ENCODE measurements around the gene PPT2.

DNA sequence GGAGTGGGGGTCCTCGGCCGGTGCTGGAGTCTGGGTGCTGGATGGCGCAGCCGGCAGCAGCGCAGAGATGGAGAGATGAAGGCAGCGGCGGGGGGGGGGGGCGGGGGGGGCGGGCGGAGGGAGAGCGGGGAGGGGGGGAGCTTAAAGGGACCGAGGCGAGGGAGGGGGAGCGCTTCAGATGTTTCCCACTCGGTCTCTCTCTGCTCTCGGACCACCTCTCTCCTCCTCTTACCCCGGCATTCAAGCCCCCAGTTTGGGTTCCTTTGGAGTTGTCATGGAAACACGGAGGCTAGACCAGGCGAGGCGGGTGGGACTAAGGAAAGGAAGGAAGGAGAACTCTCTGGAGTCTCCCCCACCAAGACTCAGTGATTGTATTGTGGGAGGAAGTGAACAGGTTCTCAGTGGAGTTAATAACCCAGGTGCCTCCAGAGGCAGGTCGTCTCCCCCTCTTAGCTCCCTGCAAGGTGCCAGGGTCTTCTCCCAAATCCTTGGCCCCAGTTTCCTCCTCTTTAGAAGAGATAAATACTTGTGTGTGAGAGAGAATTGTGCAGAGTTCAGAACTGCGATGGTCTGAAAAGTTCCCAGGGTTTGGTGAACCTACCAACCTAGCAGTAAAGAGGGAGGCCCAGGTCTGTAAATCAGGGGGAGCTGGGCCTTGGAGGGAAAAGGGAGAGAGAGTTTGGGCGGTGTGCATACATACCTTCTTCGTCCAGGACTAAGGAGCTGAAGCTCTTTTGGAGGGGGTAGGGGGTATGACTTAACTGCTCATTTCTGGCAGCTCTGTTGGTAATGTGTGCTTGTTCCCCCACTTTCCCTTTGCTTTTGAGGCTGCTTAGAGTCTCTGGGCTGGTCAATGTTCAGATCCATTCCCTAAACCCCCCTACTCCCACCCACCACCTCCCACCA, 1.8 kb upstream of the PPT2 start, which contains the start of gene PRRT1:
- TF ChIP-seq EZH2 (IDR thresholded peaks at IDR 0.05; ENCODE audit: low read depth, unreplicated experiment) (no peak), NANOG (IDR thresholded peaks at IDR 0.05; ENCODE audit: borderline replicate concordance) (no peak), EZH2phosphoT487 (IDR thresholded peaks at IDR 0.05; ENCODE audit: unreplicated experiment) (no peak), POLR2AphosphoS5 (IDR thresholded peaks at IDR 0.05; ENCODE audit: low read depth) (no peak), CREB1 (CRISPR knock-in tag; IDR thresholded peaks at IDR 0.05; ENCODE audit: low read depth) (no peak), JUNB (IDR thresholded peaks at IDR 0.05; ENCODE audit: unreplicated experiment) (no peak), ZNF331 (CRISPR knock-in tag; IDR thresholded peaks at IDR 0.05; ENCODE audit: low read depth) (no peak), STAT1 (IDR thresholded peaks at IDR 0.05; ENCODE audit: unreplicated experiment) (no peak), ZNF114 (CRISPR knock-in tag; IDR thresholded peaks at IDR 0.05) (no peak)
- TF ChIP-seq, protein P1, sequence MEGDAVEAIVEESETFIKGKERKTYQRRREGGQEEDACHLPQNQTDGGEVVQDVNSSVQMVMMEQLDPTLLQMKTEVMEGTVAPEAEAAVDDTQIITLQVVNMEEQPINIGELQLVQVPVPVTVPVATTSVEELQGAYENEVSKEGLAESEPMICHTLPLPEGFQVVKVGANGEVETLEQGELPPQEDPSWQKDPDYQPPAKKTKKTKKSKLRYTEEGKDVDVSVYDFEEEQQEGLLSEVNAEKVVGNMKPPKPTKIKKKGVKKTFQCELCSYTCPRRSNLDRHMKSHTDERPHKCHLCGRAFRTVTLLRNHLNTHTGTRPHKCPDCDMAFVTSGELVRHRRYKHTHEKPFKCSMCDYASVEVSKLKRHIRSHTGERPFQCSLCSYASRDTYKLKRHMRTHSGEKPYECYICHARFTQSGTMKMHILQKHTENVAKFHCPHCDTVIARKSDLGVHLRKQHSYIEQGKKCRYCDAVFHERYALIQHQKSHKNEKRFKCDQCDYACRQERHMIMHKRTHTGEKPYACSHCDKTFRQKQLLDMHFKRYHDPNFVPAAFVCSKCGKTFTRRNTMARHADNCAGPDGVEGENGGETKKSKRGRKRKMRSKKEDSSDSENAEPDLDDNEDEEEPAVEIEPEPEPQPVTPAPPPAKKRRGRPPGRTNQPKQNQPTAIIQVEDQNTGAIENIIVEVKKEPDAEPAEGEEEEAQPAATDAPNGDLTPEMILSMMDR (conservative IDR thresholded peaks at IDR 0.05; ENCODE audit: low read depth in 2 of 2), result no peak
- TF ChIP-seq, protein P2, sequence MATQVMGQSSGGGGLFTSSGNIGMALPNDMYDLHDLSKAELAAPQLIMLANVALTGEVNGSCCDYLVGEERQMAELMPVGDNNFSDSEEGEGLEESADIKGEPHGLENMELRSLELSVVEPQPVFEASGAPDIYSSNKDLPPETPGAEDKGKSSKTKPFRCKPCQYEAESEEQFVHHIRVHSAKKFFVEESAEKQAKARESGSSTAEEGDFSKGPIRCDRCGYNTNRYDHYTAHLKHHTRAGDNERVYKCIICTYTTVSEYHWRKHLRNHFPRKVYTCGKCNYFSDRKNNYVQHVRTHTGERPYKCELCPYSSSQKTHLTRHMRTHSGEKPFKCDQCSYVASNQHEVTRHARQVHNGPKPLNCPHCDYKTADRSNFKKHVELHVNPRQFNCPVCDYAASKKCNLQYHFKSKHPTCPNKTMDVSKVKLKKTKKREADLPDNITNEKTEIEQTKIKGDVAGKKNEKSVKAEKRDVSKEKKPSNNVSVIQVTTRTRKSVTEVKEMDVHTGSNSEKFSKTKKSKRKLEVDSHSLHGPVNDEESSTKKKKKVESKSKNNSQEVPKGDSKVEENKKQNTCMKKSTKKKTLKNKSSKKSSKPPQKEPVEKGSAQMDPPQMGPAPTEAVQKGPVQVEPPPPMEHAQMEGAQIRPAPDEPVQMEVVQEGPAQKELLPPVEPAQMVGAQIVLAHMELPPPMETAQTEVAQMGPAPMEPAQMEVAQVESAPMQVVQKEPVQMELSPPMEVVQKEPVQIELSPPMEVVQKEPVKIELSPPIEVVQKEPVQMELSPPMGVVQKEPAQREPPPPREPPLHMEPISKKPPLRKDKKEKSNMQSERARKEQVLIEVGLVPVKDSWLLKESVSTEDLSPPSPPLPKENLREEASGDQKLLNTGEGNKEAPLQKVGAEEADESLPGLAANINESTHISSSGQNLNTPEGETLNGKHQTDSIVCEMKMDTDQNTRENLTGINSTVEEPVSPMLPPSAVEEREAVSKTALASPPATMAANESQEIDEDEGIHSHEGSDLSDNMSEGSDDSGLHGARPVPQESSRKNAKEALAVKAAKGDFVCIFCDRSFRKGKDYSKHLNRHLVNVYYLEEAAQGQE (IDR thresholded peaks at IDR 0.05; ENCODE audit: unreplicated experiment), result no peak
- TF ChIP-seq, protein P3, sequence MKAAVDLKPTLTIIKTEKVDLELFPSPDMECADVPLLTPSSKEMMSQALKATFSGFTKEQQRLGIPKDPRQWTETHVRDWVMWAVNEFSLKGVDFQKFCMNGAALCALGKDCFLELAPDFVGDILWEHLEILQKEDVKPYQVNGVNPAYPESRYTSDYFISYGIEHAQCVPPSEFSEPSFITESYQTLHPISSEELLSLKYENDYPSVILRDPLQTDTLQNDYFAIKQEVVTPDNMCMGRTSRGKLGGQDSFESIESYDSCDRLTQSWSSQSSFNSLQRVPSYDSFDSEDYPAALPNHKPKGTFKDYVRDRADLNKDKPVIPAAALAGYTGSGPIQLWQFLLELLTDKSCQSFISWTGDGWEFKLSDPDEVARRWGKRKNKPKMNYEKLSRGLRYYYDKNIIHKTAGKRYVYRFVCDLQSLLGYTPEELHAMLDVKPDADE (IDR thresholded peaks at IDR 0.05), result no peak

Data from GM23338 (cell line).